OCI-LY3 (cell line): ENCODE measurements around the gene MADCAM1.

Experiments
- H2AFZ ChIP-seq: fragments of 200-600, 300-600 bp; shearing (Covaris generic); 2 replicates; pipeline ENCODE4 v1.6.0; 2014; ENCODE audit warnings: antibody characterized with exemption, low read depth, low read length
- H3K27ac ChIP-seq: fragments of 200-600, 300-600 bp; sonication (generic); 2 replicates; pipeline ENCODE4 v1.5.1; 2014; ENCODE audit warnings: mild to moderate bottlenecking, low read length, moderate library complexity, mixed read lengths
- H3K27me3 ChIP-seq: fragments of 200-600, 300-600 bp; sonication (generic); 2 replicates; pipeline ENCODE4 v1.6.1; 2014; ENCODE audit warnings: low read depth, low read length, mixed read lengths
- H3K36me3 ChIP-seq: fragments of 200-600, 300-600 bp; sonication (generic); replicated peaks from 2 replicates; pipeline ENCODE3; 2014; ENCODE audit warnings: low read depth, low read length, mixed read lengths
- H3K4me1 ChIP-seq: fragments of 300-600, 200-600 bp; sonication (generic); 2 replicates; pipeline ENCODE4 v1.6.1; 2014; ENCODE audit warnings: low read length, mixed read lengths
- H3K4me2 ChIP-seq: fragments of 200-600, 300-600 bp; sonication (generic); 2 replicates; pipeline ENCODE4 v1.6.1; 2014; ENCODE audit warnings: low read length, mixed read lengths
- H3K4me3 ChIP-seq: fragments of 300-600, 200-600 bp; sonication (generic); 2 replicates; pipeline ENCODE4 v1.5.1; 2014; ENCODE audit warnings: antibody characterized with exemption, mild to moderate bottlenecking, low read length, moderate library complexity
- H3K79me2 ChIP-seq: fragments of 300-600, 200-600 bp; shearing (Covaris generic); 2 replicates; pipeline ENCODE4 v1.6.1; 2014; ENCODE audit warnings: mild to moderate bottlenecking, low read length, mixed read lengths
- H3K9ac ChIP-seq: fragments of 300-600, 200-600 bp; shearing (Covaris generic); 2 replicates; pipeline ENCODE4 v1.6.0; 2014; ENCODE audit warnings: mild to moderate bottlenecking, low read length, moderate library complexity
- H3K9me3 ChIP-seq: fragments of 200-600, 300-600 bp; shearing (Covaris generic); 2 replicates; pipeline ENCODE4 v1.6.1; 2014; ENCODE audit warnings: low read length, mixed read lengths; ENCODE audit not compliant: insufficient read depth
- H4K20me1 ChIP-seq: fragments of 200-600, 300-600 bp; sonication (generic); 2 replicates; pipeline ENCODE4 v1.6.1; 2016; ENCODE audit warnings: low read length, mixed read lengths; ENCODE audit not compliant: insufficient read depth
- CTCF ChIP-seq: fragments of 200-600, 300-600 bp; sonication (generic); IDR thresholded peaks from 2 replicates; pipeline ENCODE4 v1.5.1; 2014; ENCODE audit warnings: antibody characterized with exemption, low read length, low read depth
- EZH2phosphoT487 ChIP-seq: fragments of 200-600 bp; shearing (Covaris generic); IDR thresholded peaks from 2 replicates; pipeline ENCODE4 v1.6.1; 2018; ENCODE audit warnings: antibody characterized with exemption, mixed run types, low read depth

MADCAM1 gene

GRCh38 chr19:484494-484893 lies 11.8 kb upstream of the MADCAM1 start:
- Histone ChIP-seq H3K36me3 (peaks cover 4% of the 10 kb centered on the region), H4K20me1 (no peaks in the 10 kb centered on the region), H3K27ac (no peak overlapping the region), H3K4me2 (no peak overlapping the region), H2AFZ (no peak overlapping the region), H3K9ac (no peak overlapping the region), H3K79me2 (no peaks in the 10 kb centered on the region; the same call in 1 of the 2 replicates), H3K27me3 (no peaks in the 10 kb centered on the region), H3K4me1 (peaks cover 5% of the 10 kb centered on the region), H3K4me3 (no peak overlapping the region), H3K9me3 (peaks cover 12% of the 10 kb centered on the region; the same call in 1 of the 2 replicates)
- TF ChIP-seq EZH2phosphoT487 (no peak), CTCF (no peak)

DNA sequence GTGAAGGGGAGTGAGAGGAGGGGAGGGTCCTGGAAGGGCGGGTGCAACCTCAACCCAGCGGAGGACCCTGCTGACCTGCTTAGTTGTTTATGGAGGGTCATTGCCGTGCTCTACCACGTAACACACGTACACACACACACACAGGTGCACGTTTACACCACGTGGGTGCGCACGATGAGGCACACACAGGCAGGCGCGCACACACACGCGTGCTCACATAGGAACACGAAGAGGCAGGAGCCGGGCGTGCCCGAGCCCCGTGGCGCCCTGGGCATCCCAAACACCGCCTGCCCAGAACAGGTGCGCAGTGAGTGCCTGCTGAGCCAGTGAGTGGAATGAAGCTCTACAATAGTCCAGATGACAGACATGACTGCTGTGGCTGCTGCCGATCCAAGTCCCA lies 11.2 kb upstream of the MADCAM1 start:
- Histone ChIP-seq H3K4me3 (no peak overlapping the region), H3K9ac (no peak overlapping the region), H3K9me3 (peaks cover 9% of the 10 kb centered on the region; the same call in 1 of the 2 replicates), H3K36me3 (peaks cover 4% of the 10 kb centered on the region), H3K27ac (no peak overlapping the region), H4K20me1 (no peaks in the 10 kb centered on the region), H3K4me1 (peaks cover 11% of the 10 kb centered on the region), H3K4me2 (no peak overlapping the region), H3K27me3 (no peaks in the 10 kb centered on the region), H3K79me2 (no peaks in the 10 kb centered on the region; the same call in 1 of the 2 replicates), H2AFZ (no peak overlapping the region)
- TF ChIP-seq EZH2phosphoT487 (no peak), CTCF (no peak)

GRCh38 chr19:485583-486236 lies 10.6 kb upstream of the MADCAM1 start:
- H2AFZ ChIP-seq = no peak overlapping the region
- H3K79me2 ChIP-seq = no peaks in the 10 kb centered on the region; the same call in 1 of the 2 replicates
- no peak overlapping the region for H3K4me2 ChIP-seq
- H3K27me3 ChIP-seq = no peaks in the 10 kb centered on the region
- peaks cover 11% of the 10 kb centered on the region for H3K4me1 ChIP-seq
- H3K4me3 ChIP-seq = no peak overlapping the region
- no peak overlapping the region for H3K9ac ChIP-seq
- H4K20me1 ChIP-seq = no peaks in the 10 kb centered on the region
- H3K27ac ChIP-seq = no peak overlapping the region
- peaks cover 4% of the 10 kb centered on the region; the same call in 1 of the 2 replicates for H3K9me3 ChIP-seq
- H3K36me3 ChIP-seq = peaks cover 4% of the 10 kb centered on the region
- TF ChIP-seq CTCF (no peak), EZH2phosphoT487 (no peak)

DNA sequence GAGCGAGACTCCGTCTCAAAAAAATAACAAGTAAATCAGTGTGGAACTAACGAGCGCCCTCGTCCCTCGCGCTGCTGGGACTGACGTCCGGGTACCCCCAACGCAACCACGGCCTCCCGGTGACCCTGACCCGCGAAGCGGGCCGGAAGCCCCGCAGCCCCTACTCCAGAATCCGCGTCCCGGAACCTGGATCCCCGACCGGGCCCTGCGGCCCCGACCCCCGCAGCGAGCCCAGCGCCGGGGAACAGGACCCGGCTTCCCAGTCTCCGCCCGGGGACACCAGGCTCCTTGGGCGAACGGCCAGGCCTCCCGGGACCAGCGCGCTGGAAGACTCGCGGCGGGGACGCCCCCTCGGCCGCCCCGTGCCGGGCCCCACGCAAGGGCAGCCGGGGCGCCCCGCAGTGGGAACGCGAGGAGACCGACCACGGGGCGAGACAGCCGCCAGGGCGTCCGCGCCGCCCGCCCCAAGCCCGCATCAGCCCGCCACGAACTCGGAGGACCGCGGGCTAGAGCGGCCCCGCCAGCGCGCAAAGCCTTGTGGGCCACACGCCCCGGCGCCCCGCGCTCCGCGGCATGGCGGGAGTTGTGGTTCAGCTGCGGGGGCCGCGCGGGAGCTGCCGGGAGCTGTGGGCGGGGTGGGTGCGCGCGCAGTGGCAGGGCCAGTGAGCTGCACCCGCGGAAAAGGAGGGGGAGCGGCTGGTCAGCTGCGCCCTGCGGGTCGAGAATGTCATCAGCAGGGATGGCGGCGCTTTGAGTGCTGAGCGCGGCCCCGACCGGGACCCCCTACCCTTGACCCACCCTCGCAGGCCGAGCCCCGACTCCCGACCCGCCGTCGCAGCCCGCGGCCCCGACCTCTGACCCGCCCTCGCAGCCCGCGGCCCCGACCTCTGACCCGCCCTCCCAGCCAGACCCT lies 7.5 kb upstream of the MADCAM1 start:
- Histone ChIP-seq H3K4me2 (peak overlapping the region; percentile 96), H3K27me3 (no peaks in the 10 kb centered on the region), H3K36me3 (peaks cover 4% of the 10 kb centered on the region), H3K79me2 (no peaks in the 10 kb centered on the region; the same call in 1 of the 2 replicates), H3K9me3 (no peaks in the 10 kb centered on the region), H2AFZ (peak overlapping the region; percentile 77), H3K4me1 (peaks cover 11% of the 10 kb centered on the region), H4K20me1 (no peaks in the 10 kb centered on the region), H3K9ac (peak overlapping the region; percentile 92), H3K27ac (peak overlapping the region; percentile 85), H3K4me3 (peak overlapping the region; percentile 98)
- TF ChIP-seq CTCF (no peak), EZH2phosphoT487 (no peak)
